ENCODE results near the gene PCDH15.
"Not testable (repeated sequence)": the region's sequence is repeated elsewhere in the genome, so short reads cannot be mapped to it uniquely, and the experiment has no call there.

Gene PCDH15

DNA sequence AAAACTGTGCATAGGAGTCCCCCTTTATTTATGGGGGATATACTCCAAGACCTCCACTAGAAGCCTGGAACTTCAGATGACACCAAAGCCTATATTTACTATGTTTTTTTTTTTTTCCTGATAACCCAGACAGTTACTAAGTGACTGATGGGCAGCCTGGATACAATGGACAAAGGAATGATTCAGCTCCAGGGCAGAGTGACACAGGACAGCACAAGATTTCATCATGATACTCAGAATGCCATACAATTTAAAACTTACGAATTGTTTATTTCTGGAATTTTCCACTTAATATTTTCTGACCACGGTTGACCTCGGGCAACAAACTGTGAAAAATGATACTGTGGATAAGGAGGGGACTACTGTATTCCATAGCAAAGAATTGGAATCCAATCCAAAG lies 843.6 kb downstream of the PCDH15 start:
- no peak for DNase-seq

DNA sequence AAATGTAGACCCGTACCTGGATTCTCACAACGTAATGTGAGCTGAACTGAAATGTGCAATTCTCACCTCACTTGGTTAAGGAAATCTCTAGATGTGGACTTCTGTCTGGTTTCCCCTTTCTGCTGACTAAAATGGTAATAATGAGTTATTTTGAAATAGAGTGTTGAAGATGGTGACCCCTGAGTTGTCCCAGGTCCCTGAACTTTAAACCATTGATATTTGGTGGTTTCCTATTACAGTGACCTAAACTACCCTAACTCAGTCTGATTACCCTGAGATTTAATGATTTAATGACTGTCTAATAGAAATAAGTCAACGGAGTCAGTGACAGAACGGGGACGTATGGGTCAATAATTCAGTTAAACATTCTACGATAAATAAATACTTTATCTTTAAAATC lies 845.9 kb downstream of the PCDH15 start:
- DNase-seq = no peak

DNA sequence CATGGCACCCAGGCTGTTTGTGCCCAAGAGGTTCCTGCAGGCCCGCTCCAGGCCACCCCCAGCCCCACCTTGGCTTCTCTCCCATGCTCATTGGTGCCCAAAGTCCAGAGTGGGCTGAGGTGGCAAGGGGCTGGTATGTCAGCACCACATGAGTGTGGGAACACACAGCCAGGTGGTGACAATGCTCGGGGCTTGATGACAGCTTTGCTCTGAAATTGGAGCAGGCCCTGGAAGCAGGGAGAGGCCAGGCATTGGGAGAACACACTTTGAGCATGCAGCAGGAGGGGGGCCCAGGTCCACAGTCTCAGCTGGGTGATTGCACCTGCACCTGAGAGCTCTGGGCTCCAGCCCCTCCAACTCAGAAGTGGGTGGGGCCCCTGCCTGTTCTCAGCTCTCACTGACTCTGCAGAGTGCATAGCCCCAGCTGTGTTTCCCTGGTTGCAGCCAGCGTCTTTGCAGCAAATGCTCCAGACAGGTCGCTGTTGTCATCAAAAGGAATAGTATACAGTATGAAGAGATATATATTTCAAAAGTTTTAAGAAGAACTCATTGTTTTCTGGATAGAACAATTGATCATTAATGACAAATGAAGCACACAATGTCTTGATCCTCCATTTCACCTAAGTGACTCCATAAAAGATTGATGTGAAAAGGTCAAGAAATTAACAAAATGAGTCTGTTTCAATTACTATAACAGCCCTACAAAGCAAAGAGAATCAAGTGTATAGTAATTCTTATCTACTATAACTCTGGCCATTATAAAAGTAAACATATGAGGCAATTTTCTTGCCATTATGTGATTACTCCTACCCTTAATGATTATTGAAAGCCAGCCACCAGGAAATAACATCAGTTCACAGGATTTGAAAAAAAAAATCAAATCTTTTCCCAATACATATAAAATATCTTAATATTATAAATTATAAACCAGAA lies 848.1 kb downstream of the PCDH15 start:
- no peak for DNase-seq

DNA sequence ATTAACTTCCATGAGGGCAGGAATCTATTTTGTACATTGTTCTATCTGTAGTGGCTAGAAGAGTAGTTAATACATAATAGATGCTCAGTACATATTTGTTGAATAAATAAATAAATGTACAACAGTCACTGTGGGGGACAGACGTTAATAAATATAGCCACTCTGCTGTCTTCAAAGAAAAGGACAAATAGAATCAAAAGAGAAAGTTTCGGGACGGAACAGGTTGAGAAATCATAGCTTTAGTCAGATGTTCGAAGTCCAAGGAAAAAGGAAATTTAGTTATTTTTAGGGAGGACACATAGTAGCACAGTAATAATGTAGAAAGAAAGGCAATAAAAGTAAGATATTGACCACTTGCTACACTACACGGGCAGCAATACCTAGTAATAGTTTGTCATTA lies 861.4 kb downstream of the PCDH15 start:
- no peak for DNase-seq

DNA sequence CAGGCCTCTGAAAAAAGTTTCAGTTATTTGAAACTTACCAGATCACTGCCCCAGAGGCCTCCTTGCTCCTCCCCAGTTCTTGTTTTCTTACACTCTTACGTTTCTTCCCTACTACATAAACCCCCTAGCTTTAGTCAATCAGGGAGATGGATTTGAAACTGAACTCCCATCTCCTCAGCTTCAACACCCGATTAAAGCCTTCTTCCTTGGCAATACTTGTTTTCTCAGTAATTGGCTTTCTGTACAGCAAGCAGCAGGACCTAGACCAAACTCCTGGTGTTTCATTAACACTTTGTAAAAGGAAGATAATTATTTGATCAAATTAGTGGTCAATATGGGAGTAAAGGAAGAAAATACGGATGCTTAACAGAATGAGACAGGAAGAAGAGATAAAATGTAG lies 870.4 kb downstream of the PCDH15 start:
- no peak for DNase-seq

DNA sequence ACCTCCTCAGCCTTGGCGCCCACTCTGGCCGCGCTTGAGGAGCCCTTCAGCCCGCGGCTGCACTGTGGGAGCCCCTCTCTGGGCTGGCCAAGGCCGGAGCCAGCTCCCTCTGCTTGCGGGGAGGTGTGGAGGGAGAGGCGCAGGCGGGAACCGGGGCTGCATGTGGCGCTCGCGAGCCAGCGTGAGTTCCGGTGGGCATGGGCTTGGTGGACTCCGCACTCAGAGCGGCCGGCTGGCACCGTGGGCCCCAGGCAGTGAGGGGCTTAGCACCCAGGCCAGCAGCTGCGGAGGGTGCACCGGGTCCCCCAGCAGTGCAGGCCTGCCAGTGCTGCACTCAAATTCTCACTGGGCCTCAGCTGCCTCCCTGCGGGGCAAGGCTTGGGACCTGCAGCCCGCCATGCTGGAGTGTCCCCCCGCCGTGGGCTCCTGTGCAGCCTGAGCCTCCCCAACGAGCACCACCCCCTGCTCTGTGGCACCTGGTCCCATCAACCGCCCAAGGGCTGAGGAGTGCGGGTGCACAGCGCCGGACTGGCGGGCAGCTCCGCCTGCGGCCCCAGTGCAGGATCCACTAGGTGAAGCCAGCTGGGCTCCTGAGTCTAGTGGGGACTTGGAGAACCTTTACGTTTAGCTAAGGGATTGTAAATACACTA lies 876.9 kb downstream of the PCDH15 start:
- DNase-seq = not testable (repeated sequence)

DNA sequence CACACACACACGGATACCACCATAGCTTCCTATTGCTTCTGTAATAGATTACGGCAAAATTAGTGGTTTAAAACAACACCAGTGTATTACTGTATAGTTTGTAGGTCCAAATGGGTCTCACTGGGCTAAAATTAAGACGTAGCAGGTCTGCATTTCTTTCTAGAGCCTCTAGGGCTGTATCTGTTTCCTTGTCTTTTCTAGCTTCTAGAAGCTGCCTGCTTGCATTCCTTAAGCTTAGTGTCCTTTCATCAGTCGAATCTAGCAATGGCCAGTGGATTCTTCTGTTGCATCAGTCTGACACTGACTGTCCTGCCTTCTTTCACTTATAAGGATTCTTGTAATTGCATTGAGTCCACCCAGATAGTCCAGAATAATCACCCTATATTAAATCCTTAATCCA lies 882.3 kb downstream of the PCDH15 start:
- no peak for DNase-seq

DNA sequence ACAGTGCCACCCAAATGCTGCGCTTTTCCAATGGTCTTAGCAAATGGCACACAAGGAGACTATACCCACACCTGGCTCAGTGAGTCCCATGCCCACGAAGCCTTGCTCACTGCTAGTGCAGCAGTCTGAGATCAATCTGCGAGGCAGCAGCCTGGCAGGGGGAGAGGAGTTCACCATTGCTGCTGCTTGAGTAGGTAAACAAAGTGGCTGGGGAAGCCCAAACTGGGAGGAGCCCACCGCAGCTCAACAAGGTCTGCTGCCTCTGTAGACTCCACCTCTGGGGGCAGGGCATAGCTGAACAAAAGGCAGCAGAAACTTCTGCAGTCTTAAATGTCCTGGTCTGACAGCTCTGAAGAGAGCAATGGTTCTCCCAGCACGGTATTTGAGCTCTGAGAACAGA lies 891.2 kb downstream of the PCDH15 start:
- DNase-seq = no peak

DNA sequence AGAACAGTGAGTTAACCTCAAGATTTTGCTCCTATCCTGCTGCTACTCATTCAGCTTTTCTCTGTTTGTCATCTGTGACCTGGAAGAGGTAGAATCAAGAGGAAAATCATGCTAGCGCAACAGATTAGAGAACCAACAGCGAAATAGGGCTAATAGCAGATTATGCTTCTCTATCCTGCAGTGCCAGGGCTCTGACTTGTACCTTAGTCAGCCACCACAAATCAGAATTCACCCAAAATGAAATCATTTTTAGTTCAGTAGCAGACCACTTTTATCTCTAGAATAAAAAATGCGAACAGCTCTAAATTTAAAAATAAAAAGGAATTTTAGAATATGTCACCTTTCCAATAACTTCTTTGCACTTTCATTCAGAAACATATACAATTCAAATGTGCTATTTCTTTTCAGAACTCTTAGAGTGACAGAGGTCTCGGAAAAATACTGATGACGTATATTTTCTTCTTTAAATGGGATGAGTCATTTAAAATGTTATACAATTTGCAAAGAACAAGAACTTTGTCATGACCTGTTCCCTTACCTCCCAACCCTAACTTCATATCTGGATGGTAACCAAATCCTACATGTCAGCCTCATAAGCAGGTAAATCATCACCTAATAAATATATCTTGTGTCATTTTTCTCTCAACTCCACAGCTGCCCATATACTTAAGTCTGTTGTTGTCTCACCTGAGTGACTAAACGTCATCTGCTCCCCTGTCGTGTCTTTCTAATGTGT lies 896.4 kb downstream of the PCDH15 start:
- no peak for DNase-seq

DNA sequence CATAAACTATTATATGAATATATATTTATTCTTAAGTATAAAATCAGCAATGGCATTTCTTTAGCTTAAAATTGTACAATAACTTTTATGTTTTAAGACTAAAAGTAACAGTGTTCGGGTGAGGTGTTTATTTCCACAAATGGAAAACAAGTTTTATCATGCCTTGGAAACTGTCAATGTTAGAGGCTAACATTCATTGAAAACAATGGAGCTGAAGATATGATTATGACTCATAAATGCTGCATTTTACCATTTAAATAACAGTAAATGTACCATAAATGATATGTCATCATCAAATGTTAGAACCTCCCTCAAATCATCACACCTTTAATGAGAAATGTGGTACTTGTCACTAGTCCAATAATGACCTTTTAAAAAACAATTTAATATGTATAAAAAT lies 897.3 kb downstream of the PCDH15 start:
- DNase-seq = no peak

DNA sequence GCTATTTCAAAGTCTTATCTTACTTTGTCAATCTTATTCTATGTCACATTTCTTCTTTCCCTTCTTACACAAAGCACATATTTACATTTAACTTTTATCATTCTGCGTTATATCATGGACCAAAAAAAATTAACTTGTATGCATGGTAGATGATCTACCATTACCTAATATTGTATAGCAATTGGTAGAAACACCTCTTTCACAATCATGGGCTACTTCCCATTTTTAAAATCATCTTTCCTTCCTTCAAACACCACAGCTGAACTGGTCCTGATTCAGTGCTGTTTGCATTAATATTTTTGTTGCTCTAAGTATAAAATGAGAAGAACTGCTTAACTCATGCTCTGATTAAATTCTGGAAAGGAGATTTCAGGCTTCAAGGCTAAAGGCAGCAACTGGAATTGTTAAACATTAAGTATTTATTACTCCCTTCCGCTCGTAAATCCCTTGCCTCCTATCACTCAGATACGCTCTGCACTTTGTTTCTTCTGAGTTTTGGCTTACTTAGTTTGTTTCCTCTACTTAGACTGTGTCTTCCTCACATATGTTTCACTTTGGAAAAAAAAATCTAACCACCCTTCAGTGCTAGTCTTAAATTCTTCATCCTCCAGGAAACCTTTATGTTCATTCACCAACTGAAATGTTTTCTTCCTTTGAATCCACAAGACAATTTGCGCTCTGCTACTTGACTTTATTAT lies 901.4 kb downstream of the PCDH15 start:
- DNase-seq = no peak

DNA sequence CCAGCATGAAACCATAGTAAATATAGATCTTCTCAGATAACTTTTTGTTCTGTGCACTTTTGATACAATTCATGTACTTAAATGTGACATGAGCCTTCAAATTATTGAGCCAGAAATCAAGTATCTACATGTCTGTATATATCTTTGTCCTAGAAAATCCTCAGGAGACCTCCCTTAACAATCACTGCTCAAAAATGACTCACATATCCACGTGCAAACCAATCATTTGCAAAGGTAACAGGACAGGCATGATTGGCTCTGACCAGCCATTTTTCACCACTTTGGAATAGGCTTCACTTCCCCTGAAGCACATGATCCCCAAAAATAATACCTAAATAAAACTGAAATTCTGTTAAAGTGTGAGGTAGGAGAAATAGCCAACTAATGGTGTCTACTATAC lies 902.5 kb downstream of the PCDH15 start:
- DNase-seq = no peak

DNA sequence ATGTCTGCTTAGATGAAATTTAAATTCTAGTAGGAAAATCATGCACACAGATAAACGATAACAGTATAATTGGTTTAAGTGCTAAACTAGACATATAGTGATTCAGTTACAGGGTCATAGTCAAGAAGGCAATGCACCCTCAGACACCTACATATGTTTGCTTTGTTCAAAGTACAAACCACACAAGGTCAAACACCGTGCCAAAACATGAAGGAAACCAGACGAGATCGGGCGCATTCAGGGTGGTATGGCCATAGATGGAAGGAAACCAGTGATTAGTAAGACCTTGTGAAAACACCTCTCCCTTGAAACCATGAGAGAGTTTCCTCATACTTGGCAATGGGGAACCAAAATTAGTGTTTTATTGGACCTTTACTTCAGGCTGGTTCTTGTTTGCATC lies 906.9 kb downstream of the PCDH15 start:
- DNase-seq = no peak

DNA sequence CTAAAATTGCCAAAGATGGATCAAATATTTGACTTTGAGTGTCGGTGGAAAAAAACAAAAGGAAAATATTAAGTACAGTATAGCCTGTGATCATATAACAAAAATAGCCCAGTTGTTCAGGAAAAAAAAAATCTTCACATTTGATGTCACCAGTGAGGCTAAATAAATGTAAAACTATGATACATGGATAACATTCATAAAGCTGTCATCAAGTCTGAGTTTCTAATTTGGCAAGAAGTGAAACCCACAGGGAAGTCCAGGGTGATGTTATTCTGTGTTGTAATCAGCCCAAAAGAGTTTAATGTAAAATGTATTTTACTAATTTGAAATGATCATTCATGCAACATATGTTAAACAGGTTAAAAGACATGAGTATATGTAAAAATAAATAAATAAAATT lies 908.0 kb downstream of the PCDH15 start:
- no peak for DNase-seq

DNA sequence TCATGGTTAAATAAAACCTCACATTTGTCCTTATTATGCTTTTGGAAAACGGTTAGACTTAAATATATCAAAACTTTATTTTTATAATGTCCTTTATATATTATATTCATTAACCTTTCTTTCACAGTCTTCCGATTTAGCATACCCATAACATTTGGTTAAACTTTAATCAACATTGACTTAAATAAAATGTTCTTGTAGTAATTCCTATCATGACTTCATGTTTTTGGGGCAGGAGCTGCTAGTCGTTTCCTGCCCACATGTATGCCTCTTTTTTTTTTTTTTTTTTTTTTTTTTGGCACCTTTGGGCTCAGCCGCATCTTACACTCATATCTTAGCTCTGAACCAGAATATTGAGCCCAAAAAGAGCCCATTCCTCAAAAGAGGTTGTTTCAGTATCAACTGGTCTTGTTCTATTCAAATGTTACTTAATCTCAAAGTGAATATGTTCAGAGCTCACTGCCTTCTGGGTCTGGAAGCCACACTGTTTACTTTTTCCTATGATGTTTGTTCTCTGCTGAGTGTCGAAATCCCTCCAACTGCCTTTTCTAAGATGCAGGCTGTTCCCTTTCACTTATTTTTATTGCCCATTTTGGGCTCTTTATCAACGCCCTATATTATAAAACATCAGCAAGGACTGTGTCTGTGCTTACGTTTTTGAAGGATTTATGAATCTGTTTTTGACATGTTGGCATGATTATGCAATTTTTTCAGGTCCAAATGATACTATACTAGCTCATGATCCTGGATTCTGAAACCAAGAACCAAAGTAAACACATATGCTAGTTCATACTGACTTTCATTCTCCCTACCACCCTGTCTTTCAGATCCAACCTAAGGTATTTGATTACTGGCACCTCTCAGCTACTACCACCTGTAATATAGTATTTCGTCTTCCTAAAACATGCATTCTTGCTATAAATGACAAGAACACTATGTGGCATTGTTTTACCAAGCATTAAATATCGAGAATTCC lies 914.4 kb downstream of the PCDH15 start:
- DNase-seq = no peak

DNA sequence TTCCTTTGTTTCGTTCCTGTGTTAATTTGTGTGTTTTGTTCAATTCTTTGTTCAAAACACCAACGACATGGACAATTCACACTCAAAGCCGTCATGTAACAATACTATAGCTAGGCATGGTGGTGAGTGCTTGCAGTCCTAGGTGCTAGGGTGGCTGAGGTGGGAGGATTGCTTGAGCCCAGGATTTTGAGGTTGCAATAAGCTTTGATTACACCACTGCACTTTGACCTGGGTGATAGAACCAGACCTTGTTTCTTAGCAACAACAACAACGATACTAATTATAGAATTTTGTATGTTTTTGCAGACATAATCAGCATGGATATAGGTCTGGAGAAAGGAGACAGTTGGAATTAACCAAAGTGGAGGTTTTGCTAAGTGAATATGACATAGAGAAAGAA lies 936.2 kb downstream of the PCDH15 start:
- DNase-seq = no peak

DNA sequence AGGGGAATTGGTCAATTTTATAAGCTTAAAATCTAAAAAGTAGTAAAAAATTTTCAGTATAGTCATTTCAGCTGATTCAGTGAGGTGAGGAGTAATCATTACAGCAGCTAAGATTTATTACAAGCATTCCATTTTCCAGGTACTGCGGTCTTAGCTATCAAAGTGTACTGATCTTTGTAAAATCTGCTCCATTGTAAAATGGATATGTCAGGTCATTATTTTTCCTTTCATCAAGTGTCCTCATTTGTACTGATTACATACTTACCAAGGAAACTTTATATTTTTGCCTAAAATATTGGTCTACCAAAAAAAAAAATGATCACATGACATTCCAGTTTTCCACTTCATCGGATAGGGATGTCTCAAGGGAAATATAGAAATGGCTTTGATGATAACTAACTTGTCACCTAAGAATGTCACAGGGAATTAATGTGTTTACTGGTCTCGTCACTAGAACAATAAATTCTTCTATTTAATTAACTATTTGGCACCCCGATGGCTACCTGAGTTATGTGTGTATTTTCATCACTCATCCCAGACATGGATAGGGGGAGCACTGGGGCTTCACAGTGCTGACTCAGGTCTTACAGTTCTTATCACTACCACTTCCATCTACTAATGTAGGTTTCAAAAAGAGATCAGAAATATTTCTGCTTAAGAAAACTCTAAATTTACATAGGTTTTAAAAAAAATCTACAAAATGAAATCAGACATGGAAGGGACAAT lies 948.4 kb downstream of the PCDH15 start:
- no peak for DNase-seq

DNA sequence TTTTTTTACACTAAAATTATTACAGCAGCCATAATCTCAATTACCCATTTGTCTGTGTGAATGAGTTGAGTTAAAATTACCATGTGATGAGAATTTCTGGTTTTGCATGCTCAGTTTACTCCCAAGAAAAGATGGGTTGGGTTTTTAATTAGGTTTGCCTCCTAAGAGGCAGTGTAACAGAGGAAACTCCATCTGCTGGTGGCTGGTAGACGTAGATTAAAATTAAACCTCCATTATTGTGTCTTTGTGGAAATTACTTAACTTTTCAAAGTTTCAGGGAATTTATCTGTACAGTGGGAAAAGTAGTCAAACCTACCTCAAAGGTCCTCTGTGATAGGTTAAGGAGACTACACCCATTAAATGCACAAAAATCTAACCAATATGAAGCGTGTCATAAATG lies 954.2 kb downstream of the PCDH15 start:
- DNase-seq = no peak

DNA sequence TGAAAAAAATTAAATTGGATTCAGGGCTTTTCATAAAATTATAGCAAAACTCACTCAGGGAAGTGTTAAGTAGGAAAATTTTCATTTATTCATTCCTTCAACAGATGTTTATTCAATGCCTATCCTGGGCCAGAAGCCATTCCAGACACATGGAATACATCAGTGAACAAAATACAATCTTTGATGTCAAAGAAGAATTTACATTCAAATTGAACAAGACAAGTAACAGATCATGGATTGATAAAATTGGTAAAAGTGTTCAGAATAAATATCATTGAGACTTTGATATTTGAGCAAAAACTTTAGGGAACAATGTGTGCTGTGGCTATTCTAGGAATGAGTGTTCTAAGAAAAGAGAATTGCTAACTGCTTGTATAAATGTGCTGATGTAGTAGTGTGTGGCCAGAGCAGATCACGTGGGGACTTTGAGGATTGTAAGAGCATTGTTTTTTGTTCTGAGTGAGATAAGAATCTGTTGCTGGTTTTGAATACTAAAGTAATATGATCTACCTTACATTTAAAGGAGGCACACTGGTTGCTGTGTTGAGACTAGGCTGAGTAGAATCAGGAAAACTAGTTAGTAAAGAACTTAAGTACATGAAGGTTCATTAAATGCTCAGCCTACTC lies 957.2 kb downstream of the PCDH15 start:
- no peak for DNase-seq

DNA sequence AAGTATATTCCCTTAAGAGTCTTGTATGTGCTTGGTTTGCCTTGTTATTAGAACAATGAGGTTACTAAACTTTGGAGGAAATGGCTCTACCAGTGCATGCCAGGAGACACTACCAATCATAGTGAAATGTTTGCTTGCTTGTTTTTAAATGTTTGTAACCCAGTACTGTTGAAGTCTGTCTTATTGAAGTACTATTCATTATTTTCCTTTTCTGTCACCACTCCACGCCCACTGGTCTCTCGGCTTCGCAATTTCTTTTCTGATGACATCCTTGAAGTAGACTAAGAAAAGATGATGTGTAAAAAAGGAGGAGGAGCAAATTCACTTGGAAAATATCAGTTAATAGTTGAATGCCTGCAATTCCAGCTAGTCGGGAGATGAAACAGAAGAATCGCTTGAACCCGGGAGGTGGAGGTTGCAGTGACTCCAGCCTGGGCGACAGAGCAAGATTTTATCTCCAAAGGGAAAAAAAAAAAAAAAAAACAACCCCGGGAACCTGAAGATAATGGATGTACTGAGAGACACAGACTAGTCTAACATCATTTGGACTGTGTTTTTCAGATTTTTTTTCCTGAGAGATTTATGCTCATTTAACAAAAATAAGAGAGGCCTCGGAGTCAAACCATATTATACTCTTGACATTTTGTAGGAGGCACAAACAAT lies 959.4 kb downstream of the PCDH15 start:
- no peak for DNase-seq
